ENCODE results near the gene GRID1. TPM values are rescaled to one million over a fixed set of nuclear protein-coding genes. Genes with fewer than 3 reads are reported as not detected.

The GRID1 gene
- total RNA-seq, 1 donor = not detected

- TF ChIP-seq CTCF (IDR thresholded peaks at IDR 0.05; ENCODE audit: insufficient read depth, low read length) = no peak
- H3K4me3 ChIP-seq (ENCODE audit: low read depth, low read length) = no peak overlapping the region
- DNase-seq (ENCODE audit: low read depth) = no peak
Measured at GRCh38 chr10:86374664-86375063, 8.1 kb upstream of the GRID1 start.

DNA sequence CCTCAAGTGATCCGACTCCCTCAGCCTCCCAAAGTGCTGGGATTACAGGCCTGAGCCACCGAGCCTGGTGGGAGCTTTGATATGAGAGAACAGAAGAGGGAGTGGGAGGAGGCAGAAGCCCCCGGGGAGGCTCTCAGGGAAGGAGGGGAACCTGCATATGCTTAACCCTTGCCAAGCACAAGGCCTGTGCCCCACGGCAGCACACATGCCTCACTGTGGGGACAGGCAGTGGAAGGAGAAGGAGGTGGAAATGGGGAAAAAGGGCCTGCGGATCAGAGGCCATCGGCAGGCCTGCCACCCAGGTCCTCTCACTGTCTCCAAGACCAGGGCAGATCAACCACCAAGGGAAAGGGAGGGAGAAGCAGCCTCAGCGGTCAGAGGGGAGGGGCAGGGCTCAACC lies 7.2 kb upstream of the GRID1 start:
- H3K4me3 ChIP-seq (ENCODE audit: low read depth, low read length) = no peak overlapping the region
- no peak for TF ChIP-seq CTCF (IDR thresholded peaks at IDR 0.05; ENCODE audit: insufficient read depth, low read length)
- no peak for DNase-seq (ENCODE audit: low read depth)

- no peak for TF ChIP-seq CTCF (IDR thresholded peaks at IDR 0.05; ENCODE audit: insufficient read depth, low read length)
- H3K4me3 ChIP-seq (ENCODE audit: low read depth, low read length) = no peak overlapping the region
- DNase-seq (ENCODE audit: low read depth) = no peak
Measured at GRCh38 chr10:86373251-86373650, 6.7 kb upstream of the GRID1 start.

DNA sequence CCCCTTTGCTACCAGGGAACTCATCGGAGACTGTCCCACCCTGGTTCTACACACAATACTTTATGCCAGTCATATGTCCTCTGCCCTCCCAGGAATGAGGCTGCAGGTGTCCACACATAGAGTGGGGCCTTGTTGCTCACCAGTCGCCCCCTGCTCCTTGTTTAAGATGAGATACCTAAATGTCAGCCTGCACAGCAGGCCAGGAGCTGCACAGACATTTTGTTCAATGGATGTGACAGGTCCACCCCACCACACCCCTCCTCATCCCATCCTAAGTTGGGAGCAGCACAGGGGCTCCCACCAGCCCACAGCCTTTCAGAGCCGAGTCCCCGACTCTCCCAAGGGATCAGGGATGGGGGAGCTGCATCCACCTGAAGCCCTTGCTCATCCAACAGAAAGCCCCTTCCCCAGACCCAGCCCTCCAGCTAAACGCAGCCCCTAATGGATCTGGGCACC lies 6.2 kb upstream of the GRID1 start:
- H3K4me3 ChIP-seq (ENCODE audit: low read depth, low read length) = no peak overlapping the region
- no peak for TF ChIP-seq CTCF (IDR thresholded peaks at IDR 0.05; ENCODE audit: insufficient read depth, low read length)
- DNase-seq (ENCODE audit: low read depth) = no peak

DNA sequence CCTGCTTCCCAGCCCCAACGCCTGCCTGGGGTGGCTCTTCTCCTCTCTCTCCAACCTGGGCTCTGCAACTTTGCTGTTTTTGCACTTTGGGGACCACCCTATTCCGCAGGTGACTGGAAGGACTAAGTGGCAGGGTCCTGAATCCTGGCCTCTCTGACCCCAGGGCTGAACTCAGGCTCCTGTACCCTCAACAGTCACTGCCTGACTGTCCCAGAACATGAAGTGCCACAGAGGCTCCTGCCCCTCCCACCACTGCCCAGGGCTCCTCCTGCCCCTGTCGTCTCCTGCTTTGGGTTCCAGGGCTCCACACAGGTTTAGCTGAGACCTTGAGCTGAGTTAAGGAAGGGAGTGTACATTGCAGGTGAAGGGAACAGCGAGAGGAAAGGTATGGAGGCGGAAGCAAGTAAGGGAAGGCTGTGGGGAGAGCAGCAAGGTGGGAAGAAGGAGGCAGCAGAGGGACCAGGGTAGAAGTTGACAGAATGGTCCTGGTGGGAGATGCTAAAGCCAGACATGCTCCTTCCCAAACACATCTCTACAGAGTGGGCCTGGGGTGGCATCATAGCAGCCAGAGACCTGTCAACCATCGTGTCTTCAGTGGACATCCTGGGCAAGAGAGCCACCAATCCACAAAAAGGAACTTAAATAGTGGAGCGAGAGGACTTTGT lies 5.7 kb upstream of the GRID1 start:
- H3K4me3 ChIP-seq (ENCODE audit: low read depth, low read length) = no peak overlapping the region
- DNase-seq (ENCODE audit: low read depth) = no peak
- TF ChIP-seq CTCF (IDR thresholded peaks at IDR 0.05; ENCODE audit: insufficient read depth, low read length) = no peak

- H3K4me3 ChIP-seq (ENCODE audit: low read depth, low read length) = no peak overlapping the region
- TF ChIP-seq CTCF (IDR thresholded peaks at IDR 0.05; ENCODE audit: insufficient read depth, low read length) = no peak
- no peak for DNase-seq (ENCODE audit: low read depth)
Measured at GRCh38 chr10:86371691-86372090, 5.1 kb upstream of the GRID1 start.

GRCh38 chr10:86371116-86371515 lies 4.5 kb upstream of the GRID1 start:
- H3K4me3 ChIP-seq (ENCODE audit: low read depth, low read length) = no peak overlapping the region
- DNase-seq (ENCODE audit: low read depth) = no peak
- TF ChIP-seq CTCF (IDR thresholded peaks at IDR 0.05; ENCODE audit: insufficient read depth, low read length) = no peak

All from fibroblast of the aortic adventitia (primary cell).